Measurements from ENCODE around the gene CFAP299. TPM values are rescaled to one million over a fixed set of nuclear protein-coding genes. Genes with fewer than 3 reads are reported as not detected.

Gene CFAP299
- total RNA-seq, 1 donor from 2014 or later: not detected

DNA sequence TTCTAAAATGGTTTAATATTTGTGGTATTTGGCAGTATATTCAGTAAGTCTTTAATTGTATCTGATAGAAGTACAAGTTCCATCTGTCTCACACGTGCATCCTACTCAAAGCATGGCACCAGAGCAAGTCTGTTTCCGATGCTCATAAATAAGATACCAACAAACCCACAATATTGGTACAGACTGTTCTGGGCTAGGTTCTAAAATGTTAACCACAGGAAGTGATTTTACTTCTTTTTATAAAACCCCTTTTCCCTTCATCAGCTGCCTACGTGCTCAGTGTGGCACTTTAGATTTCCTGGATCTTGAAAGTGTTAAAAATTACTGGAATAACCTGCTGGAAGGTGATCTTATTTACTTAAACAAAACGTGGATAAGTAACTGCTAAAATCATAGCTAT lies 165.1 kb downstream of the CFAP299 start:
- no peaks in the 10 kb centered on the region for H3K36me3 ChIP-seq
- H3K4me1 ChIP-seq: no peaks in the 10 kb centered on the region
- no peak overlapping the region for H3K27ac ChIP-seq (replicated peaks)
- peaks cover 33% of the 10 kb centered on the region for H3K9me3 ChIP-seq (replicated peaks)
- TF ChIP-seq, protein P1, sequence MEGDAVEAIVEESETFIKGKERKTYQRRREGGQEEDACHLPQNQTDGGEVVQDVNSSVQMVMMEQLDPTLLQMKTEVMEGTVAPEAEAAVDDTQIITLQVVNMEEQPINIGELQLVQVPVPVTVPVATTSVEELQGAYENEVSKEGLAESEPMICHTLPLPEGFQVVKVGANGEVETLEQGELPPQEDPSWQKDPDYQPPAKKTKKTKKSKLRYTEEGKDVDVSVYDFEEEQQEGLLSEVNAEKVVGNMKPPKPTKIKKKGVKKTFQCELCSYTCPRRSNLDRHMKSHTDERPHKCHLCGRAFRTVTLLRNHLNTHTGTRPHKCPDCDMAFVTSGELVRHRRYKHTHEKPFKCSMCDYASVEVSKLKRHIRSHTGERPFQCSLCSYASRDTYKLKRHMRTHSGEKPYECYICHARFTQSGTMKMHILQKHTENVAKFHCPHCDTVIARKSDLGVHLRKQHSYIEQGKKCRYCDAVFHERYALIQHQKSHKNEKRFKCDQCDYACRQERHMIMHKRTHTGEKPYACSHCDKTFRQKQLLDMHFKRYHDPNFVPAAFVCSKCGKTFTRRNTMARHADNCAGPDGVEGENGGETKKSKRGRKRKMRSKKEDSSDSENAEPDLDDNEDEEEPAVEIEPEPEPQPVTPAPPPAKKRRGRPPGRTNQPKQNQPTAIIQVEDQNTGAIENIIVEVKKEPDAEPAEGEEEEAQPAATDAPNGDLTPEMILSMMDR (IDR thresholded peaks at IDR 0.05; ENCODE audit: borderline replicate concordance): no peak
- no peak for DNase-seq
- intact Hi-C loops (cut with micrococcal nuclease): no loop called here
- no peak overlapping the region for H3K4me3 ChIP-seq
- no peaks in the 10 kb centered on the region for H3K27me3 ChIP-seq (ENCODE audit: low read depth)

GRCh38 chr4:80507077-80507476 lies 171.5 kb downstream of the CFAP299 start:
- intact Hi-C loops (cut with micrococcal nuclease): no loop called here
- no peak overlapping the region for H3K27ac ChIP-seq (replicated peaks)
- no peak for DNase-seq
- TF ChIP-seq, protein P1 (IDR thresholded peaks at IDR 0.05; ENCODE audit: borderline replicate concordance): no peak
- H3K9me3 ChIP-seq (replicated peaks): no peaks in the 10 kb centered on the region
- no peaks in the 10 kb centered on the region for H3K36me3 ChIP-seq
- no peak overlapping the region for H3K4me3 ChIP-seq
- no peaks in the 10 kb centered on the region for H3K4me1 ChIP-seq
- H3K27me3 ChIP-seq (ENCODE audit: low read depth): no peaks in the 10 kb centered on the region

DNA sequence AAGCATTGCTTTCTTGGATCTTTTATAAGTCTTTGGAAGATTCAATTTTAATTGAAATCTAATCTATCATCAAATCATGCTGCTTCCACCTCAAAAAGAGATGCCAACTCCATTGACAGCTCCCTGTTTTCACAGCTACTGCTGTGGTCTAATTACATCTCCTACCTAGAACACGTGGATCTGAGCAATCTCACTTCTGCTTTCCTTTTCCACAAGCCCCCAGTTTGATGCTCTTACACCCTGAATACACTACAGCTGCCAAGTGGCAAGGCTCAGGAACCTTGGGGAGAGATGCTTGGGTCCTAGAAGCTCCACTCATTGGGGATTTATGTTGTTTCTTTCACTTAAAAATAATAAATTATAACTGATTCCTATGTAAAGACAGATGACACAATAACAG lies 172.0 kb downstream of the CFAP299 start:
- Histone ChIP-seq H3K27ac (replicated peaks) (no peak overlapping the region), H3K4me3 (no peak overlapping the region), H3K4me1 (no peaks in the 10 kb centered on the region), H3K36me3 (no peaks in the 10 kb centered on the region), H3K9me3 (replicated peaks) (no peaks in the 10 kb centered on the region), H3K27me3 (ENCODE audit: low read depth) (no peaks in the 10 kb centered on the region)
- no peak for DNase-seq
- intact Hi-C loops (cut with micrococcal nuclease): no loop called here
- TF ChIP-seq, protein P1 (IDR thresholded peaks at IDR 0.05; ENCODE audit: borderline replicate concordance): no peak

- intact Hi-C loops (cut with micrococcal nuclease): no loop called here
- no peaks in the 10 kb centered on the region for H3K36me3 ChIP-seq
- H3K9me3 ChIP-seq (replicated peaks): no peaks in the 10 kb centered on the region
- TF ChIP-seq, protein P1 (IDR thresholded peaks at IDR 0.05; ENCODE audit: borderline replicate concordance): no peak
- no peaks in the 10 kb centered on the region for H3K4me1 ChIP-seq
- H3K27me3 ChIP-seq (ENCODE audit: low read depth): no peaks in the 10 kb centered on the region
- DNase-seq: no peak
- H3K4me3 ChIP-seq: no peak overlapping the region
- no peak overlapping the region for H3K27ac ChIP-seq (replicated peaks)
These were observed 180.0 kb downstream of the CFAP299 start for GRCh38 chr4:80515496-80515895.

DNA sequence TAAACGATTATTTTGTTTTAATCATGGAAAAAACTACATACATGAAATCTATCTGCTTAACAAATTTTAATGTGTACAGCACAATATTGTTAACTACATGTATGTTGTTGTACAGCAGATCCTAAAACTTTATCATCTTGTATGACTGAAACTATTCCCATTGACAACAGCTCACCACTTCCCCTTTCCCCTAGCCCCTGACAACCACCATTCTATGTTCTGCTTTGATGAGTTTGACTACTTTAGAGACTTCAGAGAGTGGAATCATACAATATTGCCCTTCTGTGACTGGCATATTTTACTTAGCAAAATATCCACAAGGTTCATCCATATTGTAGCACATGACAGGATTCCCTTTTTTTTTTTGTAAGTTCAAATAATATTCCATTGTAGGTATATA lies 185.9 kb downstream of the CFAP299 start:
- H3K36me3 ChIP-seq: no peaks in the 10 kb centered on the region
- no peak for DNase-seq
- H3K27ac ChIP-seq (replicated peaks): no peak overlapping the region
- H3K27me3 ChIP-seq (ENCODE audit: low read depth): no peaks in the 10 kb centered on the region
- no peaks in the 10 kb centered on the region for H3K4me1 ChIP-seq
- H3K4me3 ChIP-seq: no peak overlapping the region
- TF ChIP-seq, protein P1 (IDR thresholded peaks at IDR 0.05; ENCODE audit: borderline replicate concordance): no peak
- intact Hi-C loops (cut with micrococcal nuclease): no loop called here
- H3K9me3 ChIP-seq (replicated peaks): no peaks in the 10 kb centered on the region

DNA sequence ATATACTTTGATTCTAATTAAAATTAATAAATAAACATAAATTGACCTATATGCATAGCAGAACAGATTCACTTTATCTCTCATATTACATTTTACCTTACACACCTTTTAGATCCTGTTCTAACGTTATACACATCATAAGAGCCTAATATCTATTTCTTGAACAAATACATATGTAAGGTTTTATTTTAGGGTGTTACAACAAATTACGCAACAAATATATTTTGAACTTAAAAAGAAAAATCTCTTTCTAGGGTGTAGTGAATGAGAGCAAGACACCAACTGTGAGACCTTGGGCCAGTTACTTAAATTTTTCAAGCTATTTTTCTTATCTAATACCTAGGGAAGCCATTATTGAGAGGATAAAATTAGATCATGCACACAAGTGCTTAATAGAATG lies 191.2 kb downstream of the CFAP299 start:
- H3K4me1 ChIP-seq: no peaks in the 10 kb centered on the region
- H3K36me3 ChIP-seq: no peaks in the 10 kb centered on the region
- no peak overlapping the region for H3K27ac ChIP-seq (replicated peaks)
- no peak for DNase-seq
- TF ChIP-seq, protein P1 (IDR thresholded peaks at IDR 0.05; ENCODE audit: borderline replicate concordance): no peak
- no peaks in the 10 kb centered on the region for H3K9me3 ChIP-seq (replicated peaks)
- H3K4me3 ChIP-seq: no peak overlapping the region
- H3K27me3 ChIP-seq (ENCODE audit: low read depth): no peaks in the 10 kb centered on the region
- intact Hi-C loops (cut with micrococcal nuclease): no loop called here
